Measurements from ENCODE around the gene DYNC1H1. TPM values are rescaled to one million over a fixed set of nuclear protein-coding genes. Genes with fewer than 3 reads are reported as not detected.
"Not testable (repeated sequence)": the region's sequence is repeated elsewhere in the genome, so short reads cannot be mapped to it uniquely, and the experiment has no call there.

Gene DYNC1H1
- total RNA-seq, 1 donor from 2014 or later: 662 TPM

- Mint-ChIP-seq H3K27me3 (ENCODE audit: unreplicated experiment) (peaks cover 1% of the 10 kb centered on the region), H3K4me1 (ENCODE audit: unreplicated experiment) (no peaks in the 10 kb centered on the region), H3K27ac (ENCODE audit: unreplicated experiment) (no peak overlapping the region), H3K9me3 (ENCODE audit: unreplicated experiment) (no peaks in the 10 kb centered on the region), H3K36me3 (ENCODE audit: low read depth, unreplicated experiment) (no peaks in the 10 kb centered on the region), H3K4me3 (ENCODE audit: unreplicated experiment) (no peak overlapping the region)
- no peak for DNase-seq (ENCODE audit: low spot score)
- no peak for TF ChIP-seq CTCF (IDR thresholded peaks at IDR 0.05; ENCODE audit: unreplicated experiment)
Measured at GRCh38 chr14:102066041-102066451, 101.7 kb downstream of the DYNC1H1 start.

- Mint-ChIP-seq H3K9me3 (ENCODE audit: unreplicated experiment) (no peaks in the 10 kb centered on the region), H3K27ac (ENCODE audit: unreplicated experiment) (peak overlapping the region; percentile 44), H3K4me1 (ENCODE audit: unreplicated experiment) (peaks cover 5% of the 10 kb centered on the region), H3K4me3 (ENCODE audit: unreplicated experiment) (no peak overlapping the region), H3K36me3 (ENCODE audit: low read depth, unreplicated experiment) (peaks cover 4% of the 10 kb centered on the region), H3K27me3 (ENCODE audit: unreplicated experiment) (peaks cover 3% of the 10 kb centered on the region)
- no peak for DNase-seq (ENCODE audit: low spot score)
- no peak for TF ChIP-seq CTCF (IDR thresholded peaks at IDR 0.05; ENCODE audit: unreplicated experiment)
Measured at GRCh38 chr14:102071283-102071998, 107.1 kb downstream of the DYNC1H1 start.

GRCh38 chr14:102074415-102074964, 110.1 kb downstream of the DYNC1H1 start:
- Mint-ChIP-seq H3K4me3 (ENCODE audit: unreplicated experiment) (peak overlapping the region; percentile 70), H3K36me3 (ENCODE audit: low read depth, unreplicated experiment) (peaks cover 10% of the 10 kb centered on the region), H3K27ac (ENCODE audit: unreplicated experiment) (peak overlapping the region; percentile 34), H3K4me1 (ENCODE audit: unreplicated experiment) (peaks cover 5% of the 10 kb centered on the region), H3K9me3 (ENCODE audit: unreplicated experiment) (no peaks in the 10 kb centered on the region), H3K27me3 (ENCODE audit: unreplicated experiment) (peaks cover 3% of the 10 kb centered on the region)
- no peak for DNase-seq (ENCODE audit: low spot score)
- TF ChIP-seq CTCF (IDR thresholded peaks at IDR 0.05; ENCODE audit: unreplicated experiment): no peak

GRCh38 chr14:102075155-102075554, 110.8 kb downstream of the DYNC1H1 start:
- no peak overlapping the region for H3K4me3 Mint-ChIP-seq (ENCODE audit: unreplicated experiment)
- TF ChIP-seq CTCF (IDR thresholded peaks at IDR 0.05; ENCODE audit: unreplicated experiment): no peak
- DNase-seq (ENCODE audit: low spot score): no peak
- peaks cover 3% of the 10 kb centered on the region for H3K27me3 Mint-ChIP-seq (ENCODE audit: unreplicated experiment)
- H3K4me1 Mint-ChIP-seq (ENCODE audit: unreplicated experiment): peaks cover 5% of the 10 kb centered on the region
- H3K9me3 Mint-ChIP-seq (ENCODE audit: unreplicated experiment): no peaks in the 10 kb centered on the region
- H3K27ac Mint-ChIP-seq (ENCODE audit: unreplicated experiment): no peak overlapping the region
- H3K36me3 Mint-ChIP-seq (ENCODE audit: low read depth, unreplicated experiment): peaks cover 16% of the 10 kb centered on the region

GRCh38 chr14:102077382-102077709, 113.0 kb downstream of the DYNC1H1 start:
- TF ChIP-seq CTCF (IDR thresholded peaks at IDR 0.05; ENCODE audit: unreplicated experiment): no peak
- Mint-ChIP-seq H3K27me3 (ENCODE audit: unreplicated experiment) (peaks cover 3% of the 10 kb centered on the region), H3K36me3 (ENCODE audit: low read depth, unreplicated experiment) (peaks cover 35% of the 10 kb centered on the region), H3K27ac (ENCODE audit: unreplicated experiment) (no peak overlapping the region), H3K4me3 (ENCODE audit: unreplicated experiment) (no peak overlapping the region), H3K9me3 (ENCODE audit: unreplicated experiment) (no peaks in the 10 kb centered on the region), H3K4me1 (ENCODE audit: unreplicated experiment) (peaks cover 2% of the 10 kb centered on the region)
- DNase-seq (ENCODE audit: low spot score): no peak

- not testable (repeated sequence) for H3K27me3 Mint-ChIP-seq (ENCODE audit: unreplicated experiment); H3K4me1 Mint-ChIP-seq (ENCODE audit: unreplicated experiment); DNase-seq (ENCODE audit: low spot score); H3K9me3 Mint-ChIP-seq (ENCODE audit: unreplicated experiment); H3K27ac Mint-ChIP-seq (ENCODE audit: unreplicated experiment)
- H3K36me3 Mint-ChIP-seq (ENCODE audit: low read depth, unreplicated experiment): peaks cover 41% of the 10 kb centered on the region
- H3K4me3 Mint-ChIP-seq (ENCODE audit: unreplicated experiment): peak overlapping the region; percentile 75
Measured at GRCh38 chr14:102078361-102078791, 114.0 kb downstream of the DYNC1H1 start.

All from endothelial cell (in vitro differentiated cells).